Smooth muscle cell (in vitro differentiated cells): ENCODE data around the gene CYP3A7. TPM values are rescaled to one million over a fixed set of nuclear protein-coding genes. Genes with fewer than 3 reads are reported as not detected.
"Not testable (repeated sequence)": the region's sequence is repeated elsewhere in the genome, so short reads cannot be mapped to it uniquely, and the experiment has no call there.

Source experiments
- DNase-seq: peaks from one replicate; lab custom pipeline; 2025; ENCODE audit not compliant: unreplicated experiment; lab: John Stamatoyannopoulos, UW
- H2AFZ ChIP-seq: fragments of 200-600 bp; sonication (generic); 2 replicates; pipeline ENCODE4 v1.6.0; 2016; ENCODE audit warnings: antibody characterized with exemption, low read depth, mild to moderate bottlenecking
- H3F3A ChIP-seq: fragments of 200-600 bp; sonication (generic); 2 replicates; pipeline ENCODE4 v1.6.0; 2017; ENCODE audit warnings: antibody characterized with exemption, low read depth
- H3K27ac ChIP-seq: fragments of 200-600 bp; sonication (generic); 2 replicates; pipeline ENCODE4 v1.5.1; 2016; ENCODE audit warnings: low read depth, mild to moderate bottlenecking
- H3K27me3 ChIP-seq: fragments of 200-600 bp; sonication (generic); 2 replicates; pipeline ENCODE4 v1.6.1; 2016; ENCODE audit warnings: low read depth, mild to moderate bottlenecking
- H3K36me3 ChIP-seq: fragments of 200-600 bp; sonication (generic); 2 replicates; pipeline ENCODE4 v1.5.1; 2016; ENCODE audit warnings: low read depth
- H3K4me1 ChIP-seq: fragments of 200-600 bp; sonication (generic); 2 replicates; pipeline ENCODE4 v1.5.1; 2016; ENCODE audit warnings: low read depth
- H3K4me2 ChIP-seq: fragments of 200-600 bp; sonication (generic); 2 replicates; pipeline ENCODE4 v1.6.0; 2016; ENCODE audit warnings: mild to moderate bottlenecking
- H3K4me3 ChIP-seq: fragments of 200-600 bp; sonication (generic); 2 replicates; pipeline ENCODE4 v1.5.1; 2016; ENCODE audit warnings: mild to moderate bottlenecking
- H3K79me2 ChIP-seq: fragments of 200-600 bp; sonication (generic); 2 replicates; pipeline ENCODE4 v1.6.0; 2016; ENCODE audit warnings: low read depth, mild to moderate bottlenecking
- H3K9ac ChIP-seq: fragments of 200-600 bp; sonication (generic); 2 replicates; pipeline ENCODE4 v1.6.0; 2016; ENCODE audit warnings: low read depth
- H3K9me3 ChIP-seq: fragments of 200-600 bp; sonication (generic); replicated peaks from 2 replicates; pipeline ENCODE4 v1.5.1; 2016; ENCODE audit warnings: low read depth
- H4K20me1 ChIP-seq: fragments of 200-600 bp; sonication (generic); 2 replicates; pipeline ENCODE4 v1.6.0; 2016; ENCODE audit warnings: low read depth
- CTCF ChIP-seq: fragments of 200-600 bp; sonication (generic); IDR thresholded peaks from 2 replicates; pipeline ENCODE4 v1.5.1; 2017; ENCODE audit warnings: borderline replicate concordance, mild to moderate bottlenecking, antibody characterized with exemption; ENCODE audit not compliant: insufficient read depth, poor library complexity, severe bottlenecking
- WGBS: methylation state at CpG from one replicate; pipeline ENCODE4 v1.1.7; 2016; ENCODE audit warnings: low lambda C conversion rate; 5-methylcytosine and 5-hydroxymethylcytosine counted together
- polyA plus RNA-seq: library from polyadenylated mRNA; unstranded; fragments of >200 nt; fragmentation: Nextera tagmentation; extraction: Ambion mirVana; gene quantifications from 2 replicates; pipeline ENCODE4 v1.2.1, GENCODE V29; 2016
- total RNA-seq: library from RNA; depleted of rRNA; stranded (reverse); fragments of >200 nt; gene quantifications from 2 replicates; pipeline ENCODE4 v1.2.3, GENCODE V29; 2014

Gene CYP3A7
- total and polyA plus RNA-seq, 2 experiments from 2014 or later, result 0.18 to 0.99 TPM

DNA sequence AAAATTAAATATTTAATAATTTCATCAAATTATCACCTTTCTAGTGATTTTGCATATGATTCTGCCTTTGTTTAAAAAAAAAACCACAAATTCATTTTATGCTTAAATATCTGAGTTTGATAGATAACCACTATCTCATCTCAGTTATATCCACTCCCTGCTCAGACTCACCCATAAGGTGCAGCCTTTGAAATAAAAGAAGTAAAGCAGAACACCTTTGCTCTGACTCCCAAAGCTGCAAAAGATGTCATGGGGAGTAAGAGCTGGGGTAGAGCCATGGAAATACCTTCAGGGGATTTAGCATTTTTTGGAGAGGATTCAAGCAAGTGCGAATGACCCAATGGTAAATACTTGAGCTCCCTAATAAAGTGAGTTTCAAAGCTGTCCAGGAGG is 40.1 kb downstream of the CYP3A7 start:
- peaks cover 8% of the 10 kb centered on the region for H3K4me1 ChIP-seq
- 85% methylated on average over 1 of the region's 1 CpG for WGBS
- no peak for TF ChIP-seq CTCF
- no peak overlapping the region for H3K4me2 ChIP-seq
- no peaks in the 10 kb centered on the region for H3K36me3 ChIP-seq
- H3K9ac ChIP-seq, result no peak overlapping the region
- H3K79me2 ChIP-seq, result no peaks in the 10 kb centered on the region
- no peaks in the 10 kb centered on the region for H3F3A ChIP-seq
- no peak overlapping the region for H3K4me3 ChIP-seq
- no peaks in the 10 kb centered on the region for H4K20me1 ChIP-seq
- H3K9me3 ChIP-seq, result no peaks in the 10 kb centered on the region
- H3K27me3 ChIP-seq, result no peaks in the 10 kb centered on the region
- no peak for DNase-seq
- H3K27ac ChIP-seq, result no peak overlapping the region
- no peak overlapping the region for H2AFZ ChIP-seq

GRCh38 chr7:99694201-99694911 is 40.6 kb downstream of the CYP3A7 start:
- Histone ChIP-seq H4K20me1 (no peaks in the 10 kb centered on the region), H3K9me3 (no peaks in the 10 kb centered on the region), H3K4me3 (no peak overlapping the region), H3K27me3 (no peaks in the 10 kb centered on the region), H3K79me2 (no peaks in the 10 kb centered on the region), H2AFZ (no peak overlapping the region), H3K9ac (no peak overlapping the region), H3K4me1 (peaks cover 8% of the 10 kb centered on the region), H3F3A (no peaks in the 10 kb centered on the region), H3K4me2 (no peak overlapping the region), H3K27ac (no peak overlapping the region), H3K36me3 (no peaks in the 10 kb centered on the region)
- WGBS, result 74% methylated on average over 5 of the region's 5 CpGs
- DNase-seq, result no peak
- no peak for TF ChIP-seq CTCF

DNA sequence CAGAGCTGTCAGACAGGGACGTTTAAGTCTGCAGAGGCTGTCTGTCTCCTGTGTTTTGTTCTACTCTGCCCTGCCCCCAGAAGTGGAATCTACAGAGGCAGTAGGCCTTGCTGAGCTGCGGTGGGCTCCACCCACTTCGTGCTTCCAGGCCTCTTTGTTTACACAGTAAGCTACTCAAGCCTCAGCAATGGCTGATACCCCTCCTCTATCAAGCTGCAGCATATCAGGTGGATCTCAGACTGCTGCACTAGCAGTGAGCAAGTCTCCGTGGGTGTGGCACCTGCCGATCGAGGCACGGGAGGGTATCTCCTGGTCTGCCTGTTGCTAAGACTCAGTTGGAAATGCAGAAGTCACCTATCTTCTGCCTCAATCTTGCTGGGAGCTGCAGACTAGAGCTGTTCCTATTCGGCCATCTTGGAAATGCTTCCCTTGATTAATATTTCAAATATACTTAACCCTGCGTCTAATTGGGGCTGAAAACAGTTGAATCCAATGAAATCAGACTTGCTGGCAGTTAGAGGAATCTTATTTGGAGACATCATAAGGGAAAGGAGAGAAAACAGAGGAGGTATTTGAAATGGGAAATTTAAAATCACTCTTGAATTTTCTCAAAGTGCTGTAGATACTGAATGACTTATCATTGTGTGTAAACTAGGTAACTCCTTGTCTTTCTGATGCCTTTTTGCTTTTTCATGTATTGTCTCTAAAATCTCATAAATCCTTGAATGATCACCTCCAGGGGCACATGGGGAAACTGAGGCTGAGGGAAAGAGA is 41.4 kb downstream of the CYP3A7 start:
- no peak overlapping the region for H3K27ac ChIP-seq
- no peaks in the 10 kb centered on the region for H3K36me3 ChIP-seq
- no peaks in the 10 kb centered on the region for H3K9me3 ChIP-seq
- peak overlapping the region; percentile 52 for H2AFZ ChIP-seq
- H3K4me1 ChIP-seq, result peaks cover 8% of the 10 kb centered on the region
- no peak overlapping the region for H3K9ac ChIP-seq
- H3K79me2 ChIP-seq, result no peaks in the 10 kb centered on the region
- no peak overlapping the region for H3K4me3 ChIP-seq
- H3K4me2 ChIP-seq, result no peak overlapping the region
- H3K27me3 ChIP-seq, result no peaks in the 10 kb centered on the region
- TF ChIP-seq CTCF, result no peak
- H4K20me1 ChIP-seq, result no peaks in the 10 kb centered on the region
- WGBS, result 42% methylated on average over 9 of the region's 9 CpGs
- DNase-seq, result no peak
- H3F3A ChIP-seq, result no peaks in the 10 kb centered on the region

GRCh38 chr7:99693100-99693426 is 41.9 kb downstream of the CYP3A7 start:
- H3K27ac ChIP-seq, result no peak overlapping the region
- H3K4me3 ChIP-seq, result no peak overlapping the region
- no peaks in the 10 kb centered on the region for H4K20me1 ChIP-seq
- TF ChIP-seq CTCF, result no peak
- no peaks in the 10 kb centered on the region for H3K9me3 ChIP-seq
- 48% methylated on average over 5 of the region's 5 CpGs for WGBS
- no peaks in the 10 kb centered on the region for H3K79me2 ChIP-seq
- H3K4me2 ChIP-seq, result no peak overlapping the region
- H3F3A ChIP-seq, result no peaks in the 10 kb centered on the region
- no peaks in the 10 kb centered on the region for H3K27me3 ChIP-seq
- no peaks in the 10 kb centered on the region for H3K36me3 ChIP-seq
- no peak for DNase-seq
- no peak overlapping the region for H3K9ac ChIP-seq
- peaks cover 8% of the 10 kb centered on the region for H3K4me1 ChIP-seq
- H2AFZ ChIP-seq, result peak overlapping the region; percentile 52

- H2AFZ ChIP-seq, H3K27me3 ChIP-seq, H3K79me2 ChIP-seq, H3K9ac ChIP-seq, H3K27ac ChIP-seq, H3K4me2 ChIP-seq, H3K4me3 ChIP-seq, H3K9me3 ChIP-seq, H4K20me1 ChIP-seq, H3F3A ChIP-seq, H3K36me3 ChIP-seq, DNase-seq, H3K4me1 ChIP-seq: not testable (repeated sequence)
- WGBS, result 93% methylated on average over 6 of the region's 6 CpGs
Observed at GRCh38 chr7:99692563-99692962, 42.4 kb downstream of the CYP3A7 start.
